Panc1 (cell line): ENCODE data around the gene TAS2R1.

Source experiments
- CTCF ChIP-seq: fragments of 450-650 bp; IDR thresholded peaks from 2 replicates; pipeline ENCODE4 v1.5.1; 2017; ENCODE audit warnings: mild to moderate bottlenecking
- SIN3A ChIP-seq: IDR thresholded peaks from 2 replicates; pipeline ENCODE4 v1.6.1; 2012; ENCODE audit warnings: low read depth, mild to moderate bottlenecking, low read length, moderate library complexity, borderline replicate concordance; ENCODE audit not compliant: insufficient read depth

- TF ChIP-seq CTCF (no peak), SIN3A (no peak)
These were observed 33.3 kb downstream of the TAS2R1 start for GRCh38 chr5:9596824-9597223.
